Dermis blood vessel endothelial cell (primary cell): ENCODE results near the gene FMNL3. TPM values are rescaled to one million over a fixed set of nuclear protein-coding genes. Genes with fewer than 3 reads are reported as not detected.
A peak's percentile ranks its signal among the peaks of the same experiment; 100 is the strongest.

ENCODE experiments used
- DNase-seq: peaks from one replicate; pipeline ENCODE4 v3.0.0; 2010
- total RNA-seq: library from RNA; depleted of rRNA; stranded (reverse); fragments of >200 nt; gene quantifications from 2 replicates; pipeline ENCODE4 v1.2.3, GENCODE V29; 2014

The FMNL3 gene
- total RNA-seq, 1 donor from 2014 or later: 121 TPM

DNA sequence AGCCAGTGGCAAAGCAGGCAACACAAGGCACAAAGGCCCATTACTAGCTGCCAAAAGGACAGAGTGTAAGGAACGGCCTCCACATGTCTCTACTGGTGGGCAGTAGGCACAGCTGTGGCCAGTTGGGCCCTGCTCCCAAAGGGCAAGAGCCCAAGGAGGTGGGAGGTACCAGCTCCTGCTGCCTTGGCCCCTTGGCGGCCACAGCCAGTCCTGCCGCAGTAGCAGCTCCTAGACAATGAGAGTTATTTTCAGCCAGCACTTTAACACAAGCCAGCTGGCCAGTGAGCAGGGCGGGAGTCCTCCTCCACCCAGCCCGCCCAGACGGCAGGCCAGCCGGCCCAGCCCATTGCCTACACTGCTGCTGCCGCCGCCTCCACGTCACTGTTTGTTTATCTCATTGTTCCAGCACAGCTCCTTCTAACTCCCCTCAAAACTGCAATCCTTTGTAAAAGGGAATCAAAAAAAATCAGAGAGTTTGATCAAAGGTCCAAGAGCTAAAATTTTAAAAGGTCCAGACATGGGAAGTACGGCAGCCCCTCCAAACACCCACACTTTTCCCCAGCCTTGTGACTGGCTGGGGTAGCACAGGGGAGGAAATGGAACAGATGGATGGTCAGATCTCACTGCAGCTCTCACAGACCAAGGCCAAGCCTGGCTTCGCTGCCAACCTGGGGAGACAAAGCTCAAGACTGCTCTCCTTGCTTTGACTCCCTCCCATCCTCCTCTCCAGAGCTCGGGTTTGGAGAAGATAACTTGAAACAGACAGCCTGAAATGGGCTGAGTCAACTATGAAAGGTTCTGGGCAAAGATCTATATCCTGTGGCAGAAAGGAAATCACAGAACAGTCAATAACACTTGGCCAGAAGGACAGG, 33.5 kb downstream of the FMNL3 start:
- DNase-seq: peak; percentile 97

DNA sequence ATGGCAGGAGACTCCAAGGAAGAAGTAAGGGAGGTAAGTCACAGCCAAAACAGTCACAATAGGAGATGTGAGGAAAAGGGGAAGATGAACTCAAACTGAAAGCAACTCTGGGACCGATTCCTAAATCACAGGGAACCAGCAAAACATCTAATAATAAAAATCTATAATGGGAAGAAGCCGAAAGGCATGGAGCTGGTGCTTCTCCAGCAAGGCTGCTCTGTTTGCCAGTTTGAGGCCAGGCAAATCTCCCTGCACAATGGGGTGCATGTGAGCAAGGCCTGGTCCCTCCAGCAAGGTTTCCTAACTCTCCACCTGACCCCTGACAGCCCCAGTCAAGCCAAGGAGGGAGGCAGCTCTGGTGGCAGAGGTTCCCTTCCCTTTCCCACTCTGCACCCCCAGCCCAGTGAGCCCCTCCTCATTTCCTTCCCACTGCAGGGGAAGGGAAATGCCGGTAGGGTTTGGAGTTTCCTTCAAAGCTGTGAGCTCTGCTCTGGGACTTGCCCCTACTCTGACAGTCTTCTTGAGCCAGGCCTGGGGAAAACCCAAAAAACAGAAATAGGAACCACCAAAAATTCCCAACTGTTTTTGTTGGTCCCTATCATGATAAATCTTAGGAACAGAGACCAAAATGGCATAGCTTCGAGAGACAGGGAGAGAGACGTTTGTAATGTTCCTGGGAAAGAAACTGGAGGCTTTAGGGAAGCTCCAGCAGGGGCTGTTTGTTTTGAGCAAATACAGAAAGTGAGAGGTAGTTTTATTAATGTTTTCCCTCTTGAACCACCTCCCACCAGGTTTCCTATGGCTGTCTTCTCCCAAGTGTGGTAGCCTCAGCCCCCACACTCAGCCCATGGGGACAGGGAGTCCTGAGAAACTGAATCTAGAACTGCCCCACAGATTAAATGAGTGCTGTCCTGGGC, 34.6 kb downstream of the FMNL3 start:
- peak; percentile 35 for DNase-seq

DNA sequence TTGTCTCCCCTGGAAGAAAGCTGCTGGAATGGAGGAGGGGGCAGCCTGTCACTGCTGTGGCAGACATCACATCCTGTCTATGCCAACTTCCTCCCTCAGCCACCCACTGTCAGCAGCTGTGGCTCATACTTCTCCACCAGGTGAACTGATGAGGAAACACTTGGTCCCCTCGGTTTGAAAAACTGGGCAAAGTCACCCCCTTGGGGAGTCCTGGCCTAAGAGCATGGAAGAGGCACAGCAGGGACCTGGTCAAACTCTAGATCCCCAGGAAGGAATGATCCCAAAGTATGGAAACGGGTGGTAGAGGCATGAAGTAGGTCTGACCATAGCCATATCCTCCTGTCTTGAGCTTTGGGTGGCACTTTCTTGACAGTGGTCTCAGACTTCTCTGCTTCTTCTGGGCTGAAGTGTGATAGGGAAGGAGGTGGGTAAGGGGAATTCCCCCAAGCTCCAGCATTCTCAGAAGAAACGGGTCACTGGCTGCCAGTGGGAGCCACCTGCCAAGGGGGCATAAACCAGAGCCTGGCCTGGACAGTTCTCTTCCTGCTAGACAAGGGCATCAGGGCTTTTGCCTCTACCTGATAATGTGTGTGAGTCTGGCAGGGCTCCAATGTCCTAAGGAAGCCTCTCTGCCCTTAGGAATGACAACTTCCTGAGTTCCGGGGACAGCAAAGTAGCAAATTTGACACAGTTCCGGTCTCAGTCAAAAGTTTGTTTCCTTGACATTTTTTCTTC, 36.0 kb downstream of the FMNL3 start:
- DNase-seq: peak; percentile 50

DNA sequence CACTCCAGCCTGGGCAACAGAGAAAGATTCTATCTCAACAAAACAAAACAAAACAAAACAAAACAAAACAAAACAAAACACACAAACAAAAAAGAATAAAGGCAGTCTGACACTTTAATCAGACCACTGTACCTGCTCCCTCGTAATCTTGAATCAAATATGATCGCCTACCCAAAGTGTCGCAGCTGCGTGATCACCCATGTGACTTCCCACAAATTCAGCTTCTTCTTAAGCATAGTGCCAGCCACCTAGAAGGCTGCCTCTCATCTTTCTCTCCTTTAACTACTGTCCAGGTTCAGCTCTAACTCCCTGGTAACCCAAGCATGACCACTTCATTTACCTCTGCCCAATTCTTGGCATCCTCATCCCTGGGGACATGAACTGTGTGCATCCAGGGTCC, 37.4 kb downstream of the FMNL3 start:
- DNase-seq: no peak

DNA sequence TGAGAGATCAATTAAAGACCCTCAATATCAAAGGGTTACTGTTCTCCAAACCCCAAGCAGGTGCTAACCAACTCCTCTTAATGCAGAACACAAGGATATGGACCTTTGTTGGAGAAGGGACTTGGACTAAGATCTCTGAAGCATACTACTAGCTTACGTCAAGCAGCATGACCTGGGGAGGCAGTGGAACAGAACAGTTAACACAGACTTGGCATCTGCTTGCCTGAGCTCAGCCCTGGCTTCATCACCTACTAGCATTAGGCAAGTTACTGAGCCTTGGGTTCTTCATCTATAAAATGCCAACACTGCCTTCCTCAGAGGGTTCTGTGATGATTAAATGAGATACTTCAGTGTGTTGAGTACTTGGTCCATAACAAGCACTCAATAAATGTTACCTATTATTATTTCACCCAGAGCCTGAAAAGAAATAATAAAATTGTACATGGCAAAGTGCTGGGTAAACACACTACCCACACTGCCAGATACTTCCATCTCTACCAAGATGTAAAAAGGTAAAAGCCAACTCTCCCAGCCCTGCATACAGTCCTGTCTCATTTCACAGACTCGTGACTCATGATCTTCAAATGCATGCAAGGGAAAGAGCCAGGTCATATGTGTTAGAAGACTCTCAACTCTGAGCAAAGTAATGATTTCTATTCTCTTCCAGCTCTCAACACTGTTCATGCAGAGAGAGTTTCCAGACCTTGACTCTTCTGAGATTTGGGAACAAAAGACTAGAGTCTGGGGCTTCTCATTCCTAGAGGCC, 39.7 kb downstream of the FMNL3 start:
- DNase-seq: no peak

- no peak for DNase-seq
These were observed 41.0 kb downstream of the FMNL3 start for GRCh38 chr12:49666176-49666575.

GRCh38 chr12:49665384-49665783, 41.8 kb downstream of the FMNL3 start:
- DNase-seq: no peak

- peak; percentile 96 for DNase-seq
These were observed 42.5 kb downstream of the FMNL3 start for GRCh38 chr12:49664591-49665239.

GRCh38 chr12:49664167-49664566, 43.0 kb downstream of the FMNL3 start:
- no peak for DNase-seq

DNA sequence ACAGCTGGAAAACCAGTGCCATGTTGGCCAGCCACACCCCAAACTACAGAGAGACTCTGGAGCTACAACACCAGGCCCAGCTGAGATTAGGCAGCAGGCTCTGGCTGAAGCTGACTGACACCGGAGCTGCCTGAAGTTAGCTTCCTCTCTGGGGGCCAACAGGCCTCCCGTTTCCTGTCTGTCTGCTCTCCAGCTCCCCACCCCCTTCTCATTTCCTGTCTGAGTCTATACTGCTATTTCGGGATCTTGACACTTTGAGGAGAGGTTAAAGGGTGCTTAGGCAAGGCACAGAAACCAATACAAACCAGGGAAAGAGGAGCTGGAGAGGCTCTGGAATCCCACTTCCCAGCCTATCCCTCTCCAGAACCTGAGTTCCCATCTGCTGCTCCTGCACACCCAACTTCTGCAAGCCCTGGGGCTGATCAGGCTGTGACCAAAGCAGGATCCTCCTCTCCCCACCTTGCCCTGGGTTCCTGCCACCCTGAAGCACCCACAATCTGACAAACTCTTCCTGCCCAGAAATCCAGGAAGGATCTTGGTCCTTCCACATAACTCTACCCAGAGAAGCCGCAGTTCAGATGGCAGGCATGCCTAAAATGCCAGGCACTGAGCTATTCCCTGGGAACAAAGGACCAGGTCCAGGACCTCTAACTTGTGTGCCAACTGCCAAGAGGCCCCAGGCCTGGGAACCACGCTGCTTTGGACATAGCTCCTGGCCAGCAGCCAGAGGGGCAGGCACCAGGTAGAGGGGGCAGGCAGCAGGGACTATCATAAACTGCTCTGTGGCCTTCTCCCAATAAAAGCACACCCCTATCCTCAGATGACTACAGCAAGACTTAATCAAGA, 44.0 kb downstream of the FMNL3 start:
- DNase-seq: peak; percentile 94

GRCh38 chr12:49661746-49662145, 45.5 kb downstream of the FMNL3 start:
- DNase-seq: no peak

GRCh38 chr12:49661191-49661590, 46.0 kb downstream of the FMNL3 start:
- DNase-seq: no peak

- DNase-seq: no peak
These were observed 47.5 kb downstream of the FMNL3 start for GRCh38 chr12:49659753-49660152.

DNA sequence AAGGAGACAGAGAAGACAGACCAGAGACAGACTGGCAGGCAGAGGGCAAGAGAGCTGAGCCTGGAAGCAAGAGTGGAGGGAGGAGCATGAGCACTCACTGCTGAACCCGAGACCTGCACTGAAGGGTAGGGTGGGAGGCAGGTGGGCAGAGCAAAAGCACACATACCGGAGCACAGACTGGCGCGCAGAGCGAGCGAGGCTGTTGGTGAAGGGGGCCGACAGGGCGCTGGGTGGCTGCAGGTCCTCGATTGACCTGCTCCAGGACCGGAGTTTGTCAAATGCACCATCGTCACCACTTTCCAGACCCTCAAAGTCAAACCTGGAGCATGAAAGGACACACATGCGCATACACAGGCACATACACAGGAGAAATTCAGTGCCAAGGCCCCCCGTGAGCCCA, 48.9 kb downstream of the FMNL3 start:
- no peak for DNase-seq

DNA sequence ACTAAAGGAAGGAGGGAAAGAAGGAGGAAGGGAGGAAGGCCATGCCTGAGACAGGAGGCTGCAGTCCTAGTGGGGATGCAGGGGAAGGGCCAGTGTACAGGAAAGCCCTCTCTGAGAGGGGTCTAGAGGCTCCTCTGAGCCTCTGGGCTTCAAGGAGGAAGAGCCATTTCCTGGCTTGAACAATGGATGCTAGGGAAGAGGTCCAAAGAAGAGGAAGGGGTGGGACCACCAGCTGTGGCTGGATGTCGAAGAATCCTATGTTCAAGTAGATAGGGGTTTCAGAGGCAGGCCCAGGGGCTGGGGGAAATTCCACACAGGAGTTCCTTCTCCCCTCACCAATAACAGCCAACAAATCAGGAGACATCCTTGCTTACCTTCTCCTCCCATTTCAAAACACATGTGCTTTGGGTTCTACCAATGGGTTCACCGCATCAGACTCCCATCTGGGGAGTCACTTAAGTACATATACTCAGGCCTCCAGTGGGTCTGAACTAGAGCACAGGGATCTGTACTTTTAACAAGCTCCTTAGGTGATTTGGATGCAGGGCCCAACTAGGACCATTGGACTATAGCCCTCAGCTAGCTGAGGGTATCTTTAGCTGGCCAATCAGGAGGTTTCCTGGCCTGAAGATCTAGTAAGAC, 51.5 kb downstream of the FMNL3 start:
- peak; percentile 86 for DNase-seq

GRCh38 chr12:49654715-49655114, 52.5 kb downstream of the FMNL3 start:
- DNase-seq: no peak

DNA sequence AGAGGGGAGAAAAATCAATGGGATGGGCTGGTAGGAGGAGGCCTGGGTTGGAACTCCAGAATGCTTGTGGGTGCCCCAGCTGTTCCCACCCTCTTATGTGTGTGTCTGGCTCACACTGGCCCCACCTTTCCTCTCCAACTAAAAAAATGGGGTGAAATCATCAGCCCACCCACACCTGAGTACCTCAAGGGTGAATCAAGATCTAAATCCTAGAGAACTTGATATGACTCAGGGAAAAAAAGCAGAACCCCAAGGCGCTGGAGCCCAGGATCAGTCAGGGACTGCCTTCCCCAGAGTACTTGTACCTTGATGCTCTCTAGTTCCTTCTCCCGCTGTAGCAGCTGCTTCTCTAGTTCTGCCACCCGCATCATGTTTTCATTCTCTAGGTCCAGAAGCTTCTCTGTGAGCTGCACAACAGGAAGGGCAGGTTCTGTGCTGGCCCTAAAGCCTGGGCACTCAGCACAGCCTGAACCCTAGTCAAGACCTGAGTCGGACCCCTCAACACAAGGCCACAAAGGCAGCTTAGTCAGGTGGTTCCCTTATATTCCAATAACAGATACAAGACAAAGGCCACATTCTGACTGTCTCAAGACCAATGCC, 54.2 kb downstream of the FMNL3 start:
- DNase-seq: no peak

- no peak for DNase-seq
These were observed 55.4 kb downstream of the FMNL3 start for GRCh38 chr12:49651855-49652254.

- no peak for DNase-seq
These were observed 57.3 kb downstream of the FMNL3 start for GRCh38 chr12:49649892-49650291.

DNA sequence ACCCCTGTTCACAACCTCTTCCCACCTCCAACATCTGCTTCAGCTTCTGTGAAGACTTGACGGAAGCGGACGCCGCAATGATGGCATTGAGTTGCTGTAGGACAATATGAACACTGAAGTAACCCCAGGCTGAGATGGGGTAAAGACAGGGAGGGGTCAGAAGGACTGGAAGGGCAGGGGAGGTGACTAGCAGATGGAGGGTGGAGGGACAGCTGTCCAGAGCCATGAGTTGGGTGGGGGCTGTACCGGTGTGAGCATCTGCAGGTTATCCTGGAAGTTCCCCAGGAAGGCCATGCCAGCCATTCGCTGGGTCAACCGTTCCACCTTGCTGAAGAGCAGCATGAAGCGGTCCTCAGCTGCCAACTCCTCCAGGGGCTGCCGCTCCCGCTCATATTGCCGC, 57.8 kb downstream of the FMNL3 start:
- DNase-seq: no peak
